ENCODE results near the gene SLC39A8. TPM values are rescaled to one million over a fixed set of nuclear protein-coding genes. Genes with fewer than 3 reads are reported as not detected.
"Not testable (repeated sequence)": the region's sequence is repeated elsewhere in the genome, so short reads cannot be mapped to it uniquely, and the experiment has no call there.

Gene SLC39A8
- total RNA-seq, 4 donors from 2014 or later = 15.0 to 24.1 (median 20.2) TPM

GRCh38 chr4:102288497-102288896, 56.8 kb downstream of the SLC39A8 start:
- Histone ChIP-seq H3K27ac (no peak overlapping the region), H3K9me3 (no peaks in the 10 kb centered on the region), H3K27me3 (no peaks in the 10 kb centered on the region), H3K4me3 (no peak overlapping the region), H3K36me3 (no peaks in the 10 kb centered on the region), H3K4me1 (no peaks in the 10 kb centered on the region)
- TF ChIP-seq POLR2A (IDR thresholded peaks at IDR 0.05) (no peak), EP300 (IDR thresholded peaks at IDR 0.05) (no peak), POLR2AphosphoS5 (IDR thresholded peaks at IDR 0.05) (no peak)
- TF ChIP-seq, protein P1, sequence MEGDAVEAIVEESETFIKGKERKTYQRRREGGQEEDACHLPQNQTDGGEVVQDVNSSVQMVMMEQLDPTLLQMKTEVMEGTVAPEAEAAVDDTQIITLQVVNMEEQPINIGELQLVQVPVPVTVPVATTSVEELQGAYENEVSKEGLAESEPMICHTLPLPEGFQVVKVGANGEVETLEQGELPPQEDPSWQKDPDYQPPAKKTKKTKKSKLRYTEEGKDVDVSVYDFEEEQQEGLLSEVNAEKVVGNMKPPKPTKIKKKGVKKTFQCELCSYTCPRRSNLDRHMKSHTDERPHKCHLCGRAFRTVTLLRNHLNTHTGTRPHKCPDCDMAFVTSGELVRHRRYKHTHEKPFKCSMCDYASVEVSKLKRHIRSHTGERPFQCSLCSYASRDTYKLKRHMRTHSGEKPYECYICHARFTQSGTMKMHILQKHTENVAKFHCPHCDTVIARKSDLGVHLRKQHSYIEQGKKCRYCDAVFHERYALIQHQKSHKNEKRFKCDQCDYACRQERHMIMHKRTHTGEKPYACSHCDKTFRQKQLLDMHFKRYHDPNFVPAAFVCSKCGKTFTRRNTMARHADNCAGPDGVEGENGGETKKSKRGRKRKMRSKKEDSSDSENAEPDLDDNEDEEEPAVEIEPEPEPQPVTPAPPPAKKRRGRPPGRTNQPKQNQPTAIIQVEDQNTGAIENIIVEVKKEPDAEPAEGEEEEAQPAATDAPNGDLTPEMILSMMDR (IDR thresholded peaks at IDR 0.05) = no peak
- no peak for DNase-seq (ENCODE audit: low spot score in 2 of 2)

DNA sequence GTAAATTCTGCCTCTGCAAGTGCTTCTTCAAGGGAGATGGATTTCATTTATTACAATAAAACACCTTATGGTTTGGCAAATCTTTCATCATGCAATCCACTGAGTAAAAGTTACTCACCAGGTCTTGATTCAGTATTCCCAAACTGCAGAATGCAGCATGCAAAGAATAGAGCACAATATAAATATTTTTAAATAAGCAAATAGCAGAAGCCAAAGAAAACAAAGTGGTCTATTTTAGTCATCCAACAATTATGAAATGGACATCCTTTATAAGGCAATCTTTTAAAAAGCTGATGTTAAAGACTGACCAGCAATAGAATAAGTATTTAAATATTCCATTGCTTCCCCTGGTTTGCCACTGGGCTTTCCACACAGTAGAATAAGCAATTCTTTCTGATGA, 59.5 kb downstream of the SLC39A8 start:
- no peak for DNase-seq (ENCODE audit: low spot score in 2 of 2)
- H3K9me3 ChIP-seq = no peaks in the 10 kb centered on the region
- TF ChIP-seq POLR2A (IDR thresholded peaks at IDR 0.05) (no peak), POLR2AphosphoS5 (IDR thresholded peaks at IDR 0.05) (no peak), EP300 (IDR thresholded peaks at IDR 0.05) (no peak)
- no peaks in the 10 kb centered on the region for H3K36me3 ChIP-seq
- no peaks in the 10 kb centered on the region for H3K4me1 ChIP-seq
- no peak overlapping the region for H3K27ac ChIP-seq
- H3K4me3 ChIP-seq = no peak overlapping the region
- no peaks in the 10 kb centered on the region for H3K27me3 ChIP-seq

DNA sequence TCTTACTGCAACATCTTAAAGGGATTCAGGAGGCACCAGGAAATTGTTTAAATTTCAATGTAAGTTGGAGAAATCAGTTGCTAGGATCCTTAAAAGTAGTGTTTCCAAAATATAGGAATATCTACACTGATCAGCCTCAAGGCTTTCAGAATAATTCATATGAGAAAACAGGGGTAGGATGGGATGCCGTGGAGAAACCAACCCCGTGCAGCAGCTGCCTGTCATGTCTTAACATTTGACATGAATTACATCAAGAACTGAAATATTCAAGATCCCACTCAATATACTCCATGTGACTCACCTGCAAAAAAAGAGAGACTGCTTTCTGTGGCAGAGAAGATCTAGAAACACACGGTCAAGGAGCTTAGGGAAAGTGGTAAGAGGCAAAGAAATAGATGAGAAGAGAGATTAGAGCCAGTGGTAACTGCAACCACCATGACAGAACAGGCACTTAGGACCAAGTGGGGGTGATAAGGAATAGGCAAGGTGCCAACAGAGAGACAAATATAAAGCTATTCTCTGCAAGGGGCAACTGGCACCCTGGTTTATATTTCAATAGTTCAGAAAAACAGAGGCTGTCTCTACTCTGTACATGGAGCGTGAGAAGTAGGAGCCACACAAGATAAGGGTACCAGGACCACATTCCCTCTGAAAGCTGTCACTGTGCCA, 64.0 kb downstream of the SLC39A8 start:
- 66% methylated on average over 4 of the region's 4 CpGs for WGBS
- Histone ChIP-seq H3K9me3 (no peaks in the 10 kb centered on the region), H3K4me1 (no peaks in the 10 kb centered on the region), H3K36me3 (no peaks in the 10 kb centered on the region), H3K27me3 (no peaks in the 10 kb centered on the region), H3K4me3 (no peak overlapping the region), H3K27ac (no peak overlapping the region)
- no peak for DNase-seq (ENCODE audit: low spot score in 2 of 2)
- TF ChIP-seq POLR2AphosphoS5 (IDR thresholded peaks at IDR 0.05) = no peak
- TF ChIP-seq POLR2A (IDR thresholded peaks at IDR 0.05) = no peak
- TF ChIP-seq, protein P1 (IDR thresholded peaks at IDR 0.05) = no peak
- TF ChIP-seq EP300 (IDR thresholded peaks at IDR 0.05) = no peak

DNA sequence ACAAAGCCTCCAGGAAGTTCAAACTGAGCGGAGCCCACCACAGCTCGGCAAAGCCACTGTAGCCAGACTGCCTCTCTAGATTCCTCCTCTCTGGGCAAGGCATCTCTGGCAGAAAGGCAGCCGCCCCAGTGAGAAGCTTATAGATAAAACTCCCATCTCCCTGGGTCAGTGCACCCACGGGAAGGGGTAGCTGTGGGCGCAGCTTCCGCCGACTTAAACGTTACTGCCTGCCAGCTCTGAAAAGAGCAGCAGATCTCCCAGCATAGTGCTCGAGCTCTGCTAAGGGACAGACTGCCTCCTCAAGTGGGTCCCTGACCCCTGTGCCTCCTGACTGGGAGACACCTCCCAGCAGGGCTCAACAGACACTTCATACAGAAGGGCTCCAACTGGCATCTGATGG, 72.0 kb downstream of the SLC39A8 start:
- H3K27ac ChIP-seq; H3K9me3 ChIP-seq; H3K4me3 ChIP-seq; DNase-seq (ENCODE audit: low spot score in 2 of 2); H3K27me3 ChIP-seq; H3K4me1 ChIP-seq; H3K36me3 ChIP-seq: not testable (repeated sequence)
- 100% methylated on average over 8 of the region's 9 CpGs for WGBS

DNA sequence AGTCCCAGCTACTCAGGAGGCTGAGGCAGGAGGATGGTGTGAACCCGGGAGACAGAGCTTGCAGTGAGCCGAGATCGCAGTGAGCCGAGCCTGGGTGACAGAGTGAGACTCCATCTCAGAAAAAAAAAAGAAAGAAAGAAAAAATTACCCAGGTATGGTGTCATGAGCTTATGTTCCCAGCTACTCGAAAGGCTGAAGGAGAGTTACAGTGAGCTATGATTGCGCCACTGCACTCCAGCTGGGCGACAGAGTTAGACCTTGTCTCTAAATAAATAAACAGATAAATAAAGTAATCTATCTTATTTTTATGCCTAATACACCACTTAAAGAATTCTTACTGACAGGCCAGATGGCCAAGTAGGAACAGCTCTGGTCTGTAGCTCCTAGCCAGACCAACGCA, 73.0 kb downstream of the SLC39A8 start:
- DNase-seq (ENCODE audit: low spot score in 2 of 2) = no peak
- no peak for TF ChIP-seq POLR2A (IDR thresholded peaks at IDR 0.05)
- no peak for TF ChIP-seq EP300 (IDR thresholded peaks at IDR 0.05)
- TF ChIP-seq, protein P1 (IDR thresholded peaks at IDR 0.05) = no peak
- TF ChIP-seq POLR2AphosphoS5 (IDR thresholded peaks at IDR 0.05) = no peak
- 87% methylated on average over 8 of the region's 8 CpGs for WGBS
- H3K27me3 ChIP-seq = no peaks in the 10 kb centered on the region
- no peaks in the 10 kb centered on the region for H3K4me1 ChIP-seq
- H3K4me3 ChIP-seq = no peak overlapping the region
- H3K9me3 ChIP-seq = no peaks in the 10 kb centered on the region
- H3K36me3 ChIP-seq = no peaks in the 10 kb centered on the region
- no peak overlapping the region for H3K27ac ChIP-seq

- no peak overlapping the region for H3K4me3 ChIP-seq
- H3K27me3 ChIP-seq = no peaks in the 10 kb centered on the region
- H3K27ac ChIP-seq = no peak overlapping the region
- H3K4me1 ChIP-seq = no peaks in the 10 kb centered on the region
- H3K9me3 ChIP-seq = no peaks in the 10 kb centered on the region
- no peak for DNase-seq (ENCODE audit: low spot score in 2 of 2)
- H3K36me3 ChIP-seq = no peaks in the 10 kb centered on the region
- TF ChIP-seq POLR2A (IDR thresholded peaks at IDR 0.05) (no peak), EP300 (IDR thresholded peaks at IDR 0.05) (no peak), POLR2AphosphoS5 (IDR thresholded peaks at IDR 0.05) (no peak)
- TF ChIP-seq, protein P1 (IDR thresholded peaks at IDR 0.05) = no peak
These were observed 76.9 kb downstream of the SLC39A8 start for GRCh38 chr4:102268355-102268754.

Data from suprapubic skin (tissue), 4 donors.